ENCODE results near the gene NFIA. TPM values are rescaled to one million over a fixed set of nuclear protein-coding genes. Genes with fewer than 3 reads are reported as not detected.

The NFIA gene
- total and polyA plus RNA-seq, 2 of the 13 experiments (the other 11 are each of a cell fraction or from before 2014, with no cell fraction given) = 14.7 to 28.5 TPM

GRCh38 chr1:61076728-61077675 lies 5.4 kb upstream of the NFIA start (continued):
- no peak for TF ChIP-seq CENPT (CRISPR knock-in tag; IDR thresholded peaks at IDR 0.05; ENCODE audit: low read depth)
- no peak for TF ChIP-seq ZNF256 (CRISPR knock-in tag; conservative IDR thresholded peaks at IDR 0.05)
- TF ChIP-seq, protein P1, sequence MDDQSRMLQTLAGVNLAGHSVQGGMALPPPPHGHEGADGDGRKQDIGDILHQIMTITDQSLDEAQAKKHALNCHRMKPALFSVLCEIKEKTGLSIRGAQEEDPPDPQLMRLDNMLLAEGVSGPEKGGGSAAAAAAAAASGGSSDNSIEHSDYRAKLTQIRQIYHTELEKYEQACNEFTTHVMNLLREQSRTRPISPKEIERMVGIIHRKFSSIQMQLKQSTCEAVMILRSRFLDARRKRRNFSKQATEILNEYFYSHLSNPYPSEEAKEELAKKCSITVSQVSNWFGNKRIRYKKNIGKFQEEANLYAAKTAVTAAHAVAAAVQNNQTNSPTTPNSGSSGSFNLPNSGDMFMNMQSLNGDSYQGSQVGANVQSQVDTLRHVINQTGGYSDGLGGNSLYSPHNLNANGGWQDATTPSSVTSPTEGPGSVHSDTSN (CRISPR knock-in tag; IDR thresholded peaks at IDR 0.05; ENCODE audit: borderline replicate concordance) = no peak
- no peak for TF ChIP-seq ZNF432 (CRISPR knock-in tag; IDR thresholded peaks at IDR 0.05; ENCODE audit: borderline replicate concordance)
- TF ChIP-seq GABPB1 (CRISPR knock-in tag; IDR thresholded peaks at IDR 0.05) = peak; percentile 64
- TF ChIP-seq, protein P2, sequence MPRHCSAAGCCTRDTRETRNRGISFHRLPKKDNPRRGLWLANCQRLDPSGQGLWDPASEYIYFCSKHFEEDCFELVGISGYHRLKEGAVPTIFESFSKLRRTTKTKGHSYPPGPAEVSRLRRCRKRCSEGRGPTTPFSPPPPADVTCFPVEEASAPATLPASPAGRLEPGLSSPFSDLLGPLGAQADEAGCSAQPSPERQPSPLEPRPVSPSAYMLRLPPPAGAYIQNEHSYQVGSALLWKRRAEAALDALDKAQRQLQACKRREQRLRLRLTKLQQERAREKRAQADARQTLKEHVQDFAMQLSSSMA (CRISPR knock-in tag; IDR thresholded peaks at IDR 0.05) = no peak
- TF ChIP-seq SMARCE1 (IDR thresholded peaks at IDR 0.05; ENCODE audit: borderline replicate concordance) = no peak
- no peak for TF ChIP-seq CHCHD3 (CRISPR knock-in tag; IDR thresholded peaks at IDR 0.05)
- TF ChIP-seq ZBTB7B (CRISPR knock-in tag; IDR thresholded peaks at IDR 0.05) = peak; percentile 92
- peak; percentile 83 for TF ChIP-seq RXRA (CRISPR knock-in tag; IDR thresholded peaks at IDR 0.05)
- TF ChIP-seq ZNF570 (CRISPR knock-in tag; IDR thresholded peaks at IDR 0.05; ENCODE audit: borderline replicate concordance) = no peak
- TF ChIP-seq ARNT2 (CRISPR knock-in tag; IDR thresholded peaks at IDR 0.05; ENCODE audit: low read depth) = 0 out of 2 replicates have a peak, but pooled peaks have one; percentile 28
- TF ChIP-seq THAP11 (CRISPR knock-in tag; IDR thresholded peaks at IDR 0.05) = peak; percentile 62
- no peak for TF ChIP-seq PTBP1 (IDR thresholded peaks at IDR 0.05; ENCODE audit: low read depth, low read length, poor library complexity, severe bottlenecking)
- TF ChIP-seq MEIS2 (CRISPR knock-in tag; IDR thresholded peaks at IDR 0.05) = 0 out of 2 replicates have a peak, but pooled peaks have one; percentile 31
- no peak for TF ChIP-seq POLR2AphosphoS2 (IDR thresholded peaks at IDR 0.05; ENCODE audit: low read depth, low read length)
- no peak for TF ChIP-seq CCAR2 (optimal IDR thresholded peaks at IDR 0.05; ENCODE audit: low read depth, low read length)
- TF ChIP-seq ZNF792 (CRISPR knock-in tag; IDR thresholded peaks at IDR 0.05) = peak; percentile 52; the same call in 1 of the 2 replicates
- TF ChIP-seq SOX13 (IDR thresholded peaks at IDR 0.05) = peak; percentile 14; the same call in 1 of the 2 replicates
- TF ChIP-seq SOX13 (CRISPR knock-in tag; conservative IDR thresholded peaks at IDR 0.05 in 1 of 2, IDR thresholded peaks at IDR 0.05 in 1 of 2) = no peak; a peak in 2 of 4 replicates
- TF ChIP-seq ZNF230 (CRISPR knock-in tag; IDR thresholded peaks at IDR 0.05) = peak; percentile 59; the same call in 1 of the 2 replicates
- no peak for TF ChIP-seq ZNF761 (CRISPR knock-in tag; conservative IDR thresholded peaks at IDR 0.05)
- peak; percentile 97 for TF ChIP-seq FOXP4 (CRISPR knock-in tag; IDR thresholded peaks at IDR 0.05)
